Left ventricle myocardium inferior (tissue), 1 donor: ENCODE data around the gene UNC119. TPM values are rescaled to one million over a fixed set of nuclear protein-coding genes. Genes with fewer than 3 reads are reported as not detected.

Source experiments
- DNase-seq: peaks from one replicate; pipeline ENCODE4 v3.0.0-alpha.2; 2020
- H3K27ac ChIP-seq: fragments of 200-600 bp; replicated peaks from 2 replicates; pipeline ENCODE4 v1.8.0; 2021
- H3K27me3 ChIP-seq: fragments of 200-600 bp; 2 replicates; pipeline ENCODE4 v1.8.0; 2021; ENCODE audit warnings: low read depth
- H3K36me3 ChIP-seq: fragments of 200-600 bp; 2 replicates; pipeline ENCODE4 v1.8.0; 2021
- H3K4me1 ChIP-seq: fragments of 200-600 bp; 2 replicates; pipeline ENCODE4 v1.8.0; 2021
- H3K4me3 ChIP-seq: fragments of 200-600 bp; 2 replicates; pipeline ENCODE4 v1.8.0; 2021; ENCODE audit warnings: mild to moderate bottlenecking, moderate library complexity
- H3K9me3 ChIP-seq: fragments of 200-600 bp; replicated peaks from 2 replicates; pipeline ENCODE4 v1.8.0; 2021
- CTCF ChIP-seq: fragments of 200-600 bp; IDR thresholded peaks from 2 replicates; pipeline ENCODE4 v1.8.0; 2021; ENCODE audit warnings: antibody characterized with exemption, mild to moderate bottlenecking, borderline replicate concordance
- intact Hi-C: fragments of 100-400 bp; cut with micrococcal nuclease; formaldehyde crosslinking; loops from one replicate; pipeline ENCODE4 v1.11.0; 2022
- total RNA-seq: library from RNA; stranded (reverse); fragmentation: NEBNext Ultra II Directional; extraction: Animal tissue kit (Norgen Biotek cat#: 25700); gene quantifications from one replicate; pipeline ENCODE4 v1.2.1, GENCODE V29; 2021
- donor health status: DM: no; HTN: yes; CAD: no; lungs with severe emphysema.

The UNC119 gene
- total RNA-seq, 1 donor from 2014 or later, result 22.5 TPM

- Histone ChIP-seq H3K4me1 (no peaks in the 10 kb centered on the region), H3K9me3 (no peaks in the 10 kb centered on the region), H3K36me3 (no peaks in the 10 kb centered on the region), H3K4me3 (no peak overlapping the region), H3K27ac (no peak overlapping the region), H3K27me3 (peaks cover 26% of the 10 kb centered on the region)
- no peak for DNase-seq
- TF ChIP-seq CTCF, result no peak
- intact Hi-C loops, result no loop called here
Observed at GRCh38 chr17:28532050-28532960, 20.1 kb downstream of the UNC119 start.

GRCh38 chr17:28530926-28531325 lies 21.5 kb downstream of the UNC119 start:
- Histone ChIP-seq H3K9me3 (no peaks in the 10 kb centered on the region), H3K4me3 (no peak overlapping the region), H3K27ac (no peak overlapping the region), H3K27me3 (peaks cover 26% of the 10 kb centered on the region), H3K36me3 (no peaks in the 10 kb centered on the region), H3K4me1 (no peaks in the 10 kb centered on the region)
- no peak for TF ChIP-seq CTCF
- no peak for DNase-seq
- intact Hi-C loops, result no loop called here

GRCh38 chr17:28530250-28530649 lies 22.2 kb downstream of the UNC119 start:
- no peaks in the 10 kb centered on the region for H3K36me3 ChIP-seq

GRCh38 chr17:28529013-28529400 lies 23.4 kb downstream of the UNC119 start:
- intact Hi-C loops, result no loop called here
- no peak for DNase-seq
- TF ChIP-seq CTCF, result no peak
- no peak overlapping the region for H3K27ac ChIP-seq
- H3K4me1 ChIP-seq, result no peaks in the 10 kb centered on the region
- H3K4me3 ChIP-seq, result no peak overlapping the region
- no peaks in the 10 kb centered on the region for H3K9me3 ChIP-seq
- peaks cover 26% of the 10 kb centered on the region for H3K27me3 ChIP-seq
- no peaks in the 10 kb centered on the region for H3K36me3 ChIP-seq

More at GRCh38 chr17:28530250-28530649, 22.2 kb downstream of the UNC119 start:
- Histone ChIP-seq H3K27me3 (peaks cover 26% of the 10 kb centered on the region), H3K4me3 (no peak overlapping the region), H3K27ac (no peak overlapping the region), H3K4me1 (no peaks in the 10 kb centered on the region), H3K9me3 (no peaks in the 10 kb centered on the region)
- intact Hi-C loops, result no loop called here
- no peak for DNase-seq
- no peak for TF ChIP-seq CTCF

GRCh38 chr17:28528327-28529012 lies 24.0 kb downstream of the UNC119 start:
- Histone ChIP-seq H3K27ac (no peak overlapping the region), H3K36me3 (no peaks in the 10 kb centered on the region), H3K4me3 (no peak overlapping the region), H3K27me3 (peaks cover 26% of the 10 kb centered on the region), H3K9me3 (no peaks in the 10 kb centered on the region), H3K4me1 (no peaks in the 10 kb centered on the region)
- no peak for DNase-seq
- intact Hi-C loops, result no loop called here
- no peak for TF ChIP-seq CTCF
